ENCODE data around the gene ZG16B.
A peak's percentile ranks its signal among the peaks of the same experiment; 100 is the strongest.

The ZG16B gene

GRCh38 chr16:2827374-2827791, 2.7 kb upstream of the ZG16B start:
- TF ChIP-seq CTCF (conservative IDR thresholded peaks at IDR 0.05; ENCODE audit: low read depth): no peak
- ChIA-PET CTCF (no interaction called here), POLR2A (ENCODE audit: low non-redundant PET) (no interaction called here)
- no peak for DNase-seq (ENCODE audit: low spot score)
- H3K27ac ChIP-seq: no peak overlapping the region

- TF ChIP-seq CTCF (conservative IDR thresholded peaks at IDR 0.05; ENCODE audit: low read depth): no peak
- H3K27ac ChIP-seq: no peak overlapping the region
- CTCF ChIA-PET: no interaction called here
- DNase-seq (ENCODE audit: low spot score): no peak
- POLR2A ChIA-PET (ENCODE audit: low non-redundant PET): no interaction called here
Measured at GRCh38 chr16:2827831-2828520, 2.1 kb upstream of the ZG16B start.

GRCh38 chr16:2828521-2828840, 1.6 kb upstream of the ZG16B start:
- no peak overlapping the region for H3K27ac ChIP-seq
- CTCF ChIA-PET: no interaction called here
- no peak for TF ChIP-seq CTCF (conservative IDR thresholded peaks at IDR 0.05; ENCODE audit: low read depth)
- no peak for DNase-seq (ENCODE audit: low spot score)
- POLR2A ChIA-PET (ENCODE audit: low non-redundant PET): no interaction called here

- DNase-seq (ENCODE audit: low spot score): no peak
- ChIA-PET CTCF (no interaction called here), POLR2A (ENCODE audit: low non-redundant PET) (no interaction called here)
- TF ChIP-seq CTCF (conservative IDR thresholded peaks at IDR 0.05; ENCODE audit: low read depth): no peak
- H3K27ac ChIP-seq: peak overlapping the region; percentile 79
Measured at GRCh38 chr16:2828876-2829430, 1.1 kb upstream of the ZG16B start.

- CTCF ChIA-PET: interaction anchor here (0.6 to 1.0 kb wide), 3 partner anchors 13 to 38 kb away, joined by 3 to 4 read pairs (median 3); no protein-coding TSS in a partner anchor
- peak overlapping the region; percentile 79 for H3K27ac ChIP-seq
- no peak for TF ChIP-seq CTCF (conservative IDR thresholded peaks at IDR 0.05; ENCODE audit: low read depth)
- POLR2A ChIA-PET (ENCODE audit: low non-redundant PET): no interaction called here
- no peak for DNase-seq (ENCODE audit: low spot score)
Measured at GRCh38 chr16:2830355-2830695, 222 bp downstream of the ZG16B start.

GRCh38 chr16:2831203-2831602, 1.1 kb downstream of the ZG16B start:
- POLR2A ChIA-PET (ENCODE audit: low non-redundant PET): no interaction called here
- no peak for TF ChIP-seq CTCF (conservative IDR thresholded peaks at IDR 0.05; ENCODE audit: low read depth)
- CTCF ChIA-PET: interaction anchor here (0.6 kb wide), 2 partner anchors 37 to 49 kb away, joined by 3 to 4 read pairs; no protein-coding TSS in a partner anchor
- DNase-seq (ENCODE audit: low spot score): no peak
- no peak overlapping the region; the same call in 1 of the 2 replicates for H3K27ac ChIP-seq
